HepG2 (cell line): ENCODE results near the gene SHE. TPM values are rescaled to one million over a fixed set of nuclear protein-coding genes. Genes with fewer than 3 reads are reported as not detected.

Source experiments
- ATF7 ChIP-seq, 2 experiments: fragments of 450-650 bp in 1 of 2; sonication (generic) in 1 of 2; formaldehyde crosslinking in 1 of 2; IDR thresholded peaks; 2 replicates each; pipeline versions ENCODE4 v1.4.0 to v1.6.1; 2016 to 2020; ENCODE audit warnings: antibody characterized with exemption in 1 of 2, mild to moderate bottlenecking in 1 of 2, missing genetic modification reagents in 1 of 2
- ATM ChIP-seq: fragments of 450-650 bp; IDR thresholded peaks from 2 replicates; pipeline ENCODE4 v1.7.1; 2017; ENCODE audit warnings: mild to moderate bottlenecking, borderline replicate concordance
- CCDC6 ChIP-seq: sonication (generic); formaldehyde crosslinking; IDR thresholded peaks from 2 replicates; pipeline ENCODE4 v1.8.1; 2022; ENCODE audit warnings: mild to moderate bottlenecking, missing genetic modification reagents, moderate library complexity
- HMG20A ChIP-seq: IDR thresholded peaks from 2 replicates; pipeline ENCODE4 v1.6.1; 2016; ENCODE audit warnings: borderline replicate concordance
- IKZF4 ChIP-seq: sonication (generic); formaldehyde crosslinking; IDR thresholded peaks from 2 replicates; pipeline ENCODE4 v1.5.1; 2020; ENCODE audit warnings: borderline replicate concordance, mild to moderate bottlenecking, low read depth, missing genetic modification reagents; ENCODE audit errors: not compliant biosample characterization
- KLF11 ChIP-seq: IDR thresholded peaks from 2 replicates; pipeline ENCODE4 v1.6.1; 2016; ENCODE audit warnings: missing compliant biosample characterization
- KLF12 ChIP-seq: sonication (generic); formaldehyde crosslinking; IDR thresholded peaks from 2 replicates; pipeline ENCODE4 v1.4.0; 2020; ENCODE audit warnings: missing genetic modification reagents, borderline replicate concordance
- MAFK ChIP-seq, 2 experiments: IDR thresholded peaks in 1 of 2; conservative IDR thresholded peaks in 1 of 2; 2 replicates each; pipeline ENCODE4 v1.6.1; 2011; ENCODE audit warnings: improper control_type of control experiment in 2 of 2, low read length in 2 of 2
- NFIB ChIP-seq: sonication (generic); formaldehyde crosslinking; IDR thresholded peaks from 2 replicates; pipeline ENCODE4 v1.9.0; 2021; ENCODE audit warnings: missing genetic modification reagents, mild to moderate bottlenecking, borderline replicate concordance
- PLRG1 ChIP-seq: fragments of 450-650 bp; conservative IDR thresholded peaks from 2 replicates; pipeline ENCODE4 v1.6.1; 2016
- REL ChIP-seq: sonication (generic); formaldehyde crosslinking; conservative IDR thresholded peaks from 2 replicates; pipeline ENCODE4 v1.8.0; 2022; ENCODE audit warnings: mild to moderate bottlenecking, missing genetic modification reagents, moderate library complexity
- SP1 ChIP-seq, 2 experiments: fragments of 450-650 bp in 1 of 2; sonication (generic) in 1 of 2; formaldehyde crosslinking in 1 of 2; IDR thresholded peaks; 2 replicates each; pipeline versions ENCODE4 v1.4.0 to v1.6.1; 2016 to 2020; ENCODE audit warnings: missing genetic modification reagents in 1 of 2
- ZFP36L1 ChIP-seq: sonication (generic); formaldehyde crosslinking; IDR thresholded peaks from 2 replicates; pipeline ENCODE4 v1.8.0; 2022; ENCODE audit warnings: mild to moderate bottlenecking, missing genetic modification reagents, moderate library complexity
- ZMYM2 ChIP-seq: sonication (generic); formaldehyde crosslinking; IDR thresholded peaks from 2 replicates; pipeline ENCODE4 v1.8.0; 2022; ENCODE audit warnings: mild to moderate bottlenecking, missing genetic modification reagents
- ZNF331 ChIP-seq: sonication (generic); formaldehyde crosslinking; IDR thresholded peaks from 2 replicates; pipeline ENCODE4 v1.4.0; 2020; ENCODE audit warnings: missing genetic modification reagents
- ZNF501 ChIP-seq: sonication (generic); formaldehyde crosslinking; IDR thresholded peaks from 2 replicates; pipeline ENCODE4 v1.5.1; 2020; ENCODE audit warnings: mild to moderate bottlenecking, moderate library complexity, missing genetic modification reagents
- ZNF558 ChIP-seq: sonication (generic); formaldehyde crosslinking; IDR thresholded peaks from 2 replicates; pipeline ENCODE4 v1.9.0; 2022; ENCODE audit warnings: mild to moderate bottlenecking, missing genetic modification reagents, borderline replicate concordance
- ZNF652 ChIP-seq: IDR thresholded peaks from 2 replicates; pipeline ENCODE4 v1.6.1; 2016; ENCODE audit warnings: low read depth, borderline replicate concordance
- ZNF749 ChIP-seq: sonication (generic); formaldehyde crosslinking; IDR thresholded peaks from 2 replicates; pipeline ENCODE4 v1.8.0; 2022; ENCODE audit warnings: mild to moderate bottlenecking, missing genetic modification reagents, moderate library complexity, borderline replicate concordance
- ZNF782 ChIP-seq: sonication (generic); formaldehyde crosslinking; IDR thresholded peaks from 2 replicates; pipeline ENCODE4 v1.4.0; 2020; ENCODE audit warnings: missing genetic modification reagents, mild to moderate bottlenecking, borderline replicate concordance
- ZSCAN29 ChIP-seq: sonication (generic); formaldehyde crosslinking; conservative IDR thresholded peaks from 2 replicates; pipeline ENCODE4 v1.4.0; 2020; ENCODE audit warnings: mild to moderate bottlenecking, missing genetic modification reagents
- polyA plus RNA-seq, 8 experiments: library from polyadenylated mRNA; depleted of rRNA in 3 of 8; stranded (reverse) in 7 of 8; unstranded in 1 of 8; fragments of >200 nt; fragmentation: Illumina TruSeq in 4 of 8; extraction: Trizol in 4 of 8; gene quantifications; 2 replicates each; pipeline versions ENCODE4 v1.2.1 to v1.2.3, GENCODE V29; 2011 to 2016; ENCODE audit warnings: low read depth in 4 of 8, missing spikeins in 1 of 8, mixed read lengths in 1 of 8; ENCODE audit not compliant: insufficient read depth in 1 of 8
- total RNA-seq, 5 experiments: library from RNA; depleted of rRNA; stranded (reverse); fragments of >200 nt; fragmentation: Illumina TruSeq; extraction: Trizol; gene quantifications; 2 replicates each; pipeline ENCODE4 v1.2.3, GENCODE V29; 2016; ENCODE audit warnings: low read depth in 1 of 5
- TF ChIP-seq, protein P1 (sequence below): sonication (generic); formaldehyde crosslinking; IDR thresholded peaks from 2 replicates; pipeline ENCODE4 v1.4.0; 2020; ENCODE audit warnings: mild to moderate bottlenecking, missing genetic modification reagents
- TF ChIP-seq, protein P2 (sequence below): IDR thresholded peaks from 2 replicates; pipeline ENCODE4 v1.6.1; 2016; ENCODE audit warnings: missing biosample characterization, missing genetic modification reagents, low read depth
- TF ChIP-seq, protein P3 (sequence below): sonication (generic); formaldehyde crosslinking; IDR thresholded peaks from 2 replicates; pipeline ENCODE4 v1.4.0; 2020; ENCODE audit warnings: missing genetic modification reagents, borderline replicate concordance

The SHE gene
- total and polyA plus RNA-seq, 2 of the 13 experiments (the other 11 are each of a cell fraction or from before 2014, with no cell fraction given), result not detected

DNA sequence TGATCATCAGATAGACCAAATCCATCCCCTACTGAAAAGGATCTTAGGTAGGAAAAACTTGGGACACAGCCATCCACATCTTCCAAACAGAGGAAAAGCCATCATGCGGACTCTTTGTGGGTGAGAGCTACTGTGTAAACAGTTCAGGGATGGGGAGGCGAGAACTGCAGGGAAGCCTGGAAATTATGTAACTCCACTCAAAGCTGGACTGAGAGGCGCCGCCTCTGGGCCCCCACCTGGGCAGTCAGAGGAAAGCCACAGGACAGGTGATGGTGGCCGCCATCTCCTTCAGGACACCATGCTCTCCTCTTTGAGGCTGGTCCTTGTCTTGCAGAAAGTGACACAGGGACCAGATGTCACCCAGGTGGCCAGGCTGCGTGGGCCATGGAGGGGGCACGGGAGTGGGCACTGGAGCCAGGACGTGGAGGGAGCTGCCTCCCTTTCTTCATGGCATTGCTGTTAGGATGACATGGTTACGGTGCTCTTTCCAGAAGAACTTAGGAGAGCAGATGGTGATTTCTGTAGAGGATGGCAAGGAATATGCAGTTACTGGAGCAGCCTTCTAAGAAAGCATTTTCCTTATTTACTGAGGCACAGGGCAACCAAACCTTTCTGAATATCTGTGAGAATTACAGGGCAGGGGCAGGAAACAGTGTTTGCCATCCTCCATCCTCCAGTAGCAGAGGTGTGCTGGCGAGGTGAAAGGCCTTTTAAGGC, 32.2 kb downstream of the SHE start (continued):
- TF ChIP-seq, protein P1, sequence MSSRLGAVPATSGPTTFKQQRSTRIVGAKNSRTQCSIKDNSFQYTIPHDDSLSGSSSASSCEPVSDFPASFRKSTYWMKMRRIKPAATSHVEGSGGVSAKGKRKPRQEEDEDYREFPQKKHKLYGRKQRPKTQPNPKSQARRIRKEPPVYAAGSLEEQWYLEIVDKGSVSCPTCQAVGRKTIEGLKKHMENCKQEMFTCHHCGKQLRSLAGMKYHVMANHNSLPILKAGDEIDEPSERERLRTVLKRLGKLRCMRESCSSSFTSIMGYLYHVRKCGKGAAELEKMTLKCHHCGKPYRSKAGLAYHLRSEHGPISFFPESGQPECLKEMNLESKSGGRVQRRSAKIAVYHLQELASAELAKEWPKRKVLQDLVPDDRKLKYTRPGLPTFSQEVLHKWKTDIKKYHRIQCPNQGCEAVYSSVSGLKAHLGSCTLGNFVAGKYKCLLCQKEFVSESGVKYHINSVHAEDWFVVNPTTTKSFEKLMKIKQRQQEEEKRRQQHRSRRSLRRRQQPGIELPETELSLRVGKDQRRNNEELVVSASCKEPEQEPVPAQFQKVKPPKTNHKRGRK (CRISPR knock-in tag), result no peak
- TF ChIP-seq, protein P2, sequence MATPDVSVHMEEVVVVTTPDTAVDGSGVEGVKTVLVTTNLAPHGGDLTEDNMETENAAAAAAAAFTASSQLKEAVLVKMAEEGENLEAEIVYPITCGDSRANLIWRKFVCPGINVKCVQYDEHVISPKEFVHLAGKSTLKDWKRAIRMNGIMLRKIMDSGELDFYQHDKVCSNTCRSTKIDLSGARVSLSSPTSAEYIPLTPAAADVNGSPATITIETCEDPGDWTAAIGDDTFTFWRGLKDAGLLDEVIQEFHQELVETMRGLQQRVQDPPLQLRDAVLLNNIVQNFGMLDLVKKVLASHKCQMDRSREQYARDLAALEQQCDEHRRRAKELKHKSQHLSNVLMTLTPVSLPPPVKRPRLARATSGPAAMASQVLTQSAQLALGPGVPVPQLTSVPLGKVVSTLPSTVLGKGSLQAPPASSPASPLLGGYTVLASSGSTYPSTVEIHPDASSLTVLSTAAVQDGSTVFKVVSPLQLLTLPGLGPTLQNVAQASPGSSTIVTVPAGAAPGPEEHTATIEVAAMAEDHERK (CRISPR knock-in tag), result no peak
- TF ChIP-seq PLRG1, result no peak
- no peak for TF ChIP-seq REL
- TF ChIP-seq KLF12 (CRISPR knock-in tag), result peak; percentile 84; the same call in 1 of the 2 replicates
- TF ChIP-seq CCDC6 (CRISPR knock-in tag), result no peak
- TF ChIP-seq ZNF331 (CRISPR knock-in tag), result 0 out of 2 replicates have a peak, but pooled peaks have one; percentile 30
- no peak for TF ChIP-seq ZMYM2
- TF ChIP-seq ZNF558 (CRISPR knock-in tag), result no peak
- TF ChIP-seq ATF7 (IDR thresholded peaks at IDR 0.05), result no peak
- no peak for TF ChIP-seq ATF7 (CRISPR knock-in tag; IDR thresholded peaks at IDR 0.05)
- TF ChIP-seq ZNF501 (CRISPR knock-in tag), result no peak
- TF ChIP-seq IKZF4 (CRISPR knock-in tag), result no peak
- TF ChIP-seq KLF11 (CRISPR knock-in tag), result no peak
- TF ChIP-seq NFIB (CRISPR knock-in tag), result no peak
- TF ChIP-seq ZNF782 (CRISPR knock-in tag), result no peak
- TF ChIP-seq HMG20A (CRISPR knock-in tag), result peak; percentile 38; the same call in 1 of the 2 replicates
- TF ChIP-seq SP1 (IDR thresholded peaks at IDR 0.05), result no peak
- TF ChIP-seq SP1 (CRISPR knock-in tag; IDR thresholded peaks at IDR 0.05), result no peak
- TF ChIP-seq ZNF749 (CRISPR knock-in tag), result no peak
- TF ChIP-seq, protein P3, sequence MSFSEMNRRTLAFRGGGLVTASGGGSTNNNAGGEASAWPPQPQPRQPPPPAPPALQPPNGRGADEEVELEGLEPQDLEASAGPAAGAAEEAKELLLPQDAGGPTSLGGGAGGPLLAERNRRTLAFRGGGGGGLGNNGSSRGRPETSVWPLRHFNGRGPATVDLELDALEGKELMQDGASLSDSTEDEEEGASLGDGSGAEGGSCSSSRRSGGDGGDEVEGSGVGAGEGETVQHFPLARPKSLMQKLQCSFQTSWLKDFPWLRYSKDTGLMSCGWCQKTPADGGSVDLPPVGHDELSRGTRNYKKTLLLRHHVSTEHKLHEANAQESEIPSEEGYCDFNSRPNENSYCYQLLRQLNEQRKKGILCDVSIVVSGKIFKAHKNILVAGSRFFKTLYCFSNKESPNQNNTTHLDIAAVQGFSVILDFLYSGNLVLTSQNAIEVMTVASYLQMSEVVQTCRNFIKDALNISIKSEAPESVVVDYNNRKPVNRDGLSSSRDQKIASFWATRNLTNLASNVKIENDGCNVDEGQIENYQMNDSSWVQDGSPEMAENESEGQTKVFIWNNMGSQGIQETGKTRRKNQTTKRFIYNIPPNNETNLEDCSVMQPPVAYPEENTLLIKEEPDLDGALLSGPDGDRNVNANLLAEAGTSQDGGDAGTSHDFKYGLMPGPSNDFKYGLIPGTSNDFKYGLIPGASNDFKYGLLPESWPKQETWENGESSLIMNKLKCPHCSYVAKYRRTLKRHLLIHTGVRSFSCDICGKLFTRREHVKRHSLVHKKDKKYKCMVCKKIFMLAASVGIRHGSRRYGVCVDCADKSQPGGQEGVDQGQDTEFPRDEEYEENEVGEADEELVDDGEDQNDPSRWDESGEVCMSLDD (CRISPR knock-in tag), result no peak
- no peak for TF ChIP-seq ATM
- no peak for TF ChIP-seq ZNF652 (CRISPR knock-in tag)
- TF ChIP-seq ZFP36L1, result no peak
- TF ChIP-seq ZSCAN29 (CRISPR knock-in tag), result no peak
- TF ChIP-seq MAFK (conservative IDR thresholded peaks at IDR 0.05 in 1 of 2, IDR thresholded peaks at IDR 0.05 in 1 of 2; ENCODE audit: low read length in 2 of 2), result no peak
